Lung (tissue), 12 donors: Measurements from ENCODE around the gene EIF3L. TPM values are rescaled to one million over a fixed set of nuclear protein-coding genes. Genes with fewer than 3 reads are reported as not detected.
A peak's percentile ranks its signal among the peaks of the same experiment; 100 is the strongest.

Experiments
- ATAC-seq: fragments of 200-7000 bp; cut with Tn5 transposase; one replicate; pipeline ENCODE4 v1.9.1; 2020; ENCODE audit warnings: moderate number of reproducible peaks; ENCODE audit not compliant: insufficient read depth, low FRiP score
- DNase-seq, 3 donors: peaks; one replicate each; pipeline ENCODE4 v3.0.0-alpha.2; 2013 to 2017
- H3K27ac ChIP-seq, 2 donors: one replicate each; pipeline ENCODE4 v1.5.1; 2013; ENCODE audit warnings: mild to moderate bottlenecking in 2 of 2, moderate library complexity in 2 of 2, control low read depth in 1 of 2, inconsistent platforms in 1 of 2, low read depth in 1 of 2, low read length in 1 of 2
- H3K27me3 ChIP-seq, 3 donors: one replicate each; pipeline ENCODE4 v1.5.1; 2013; ENCODE audit warnings: low read length in 2 of 3; ENCODE audit not compliant: control insufficient read depth in 3 of 3, insufficient read depth in 3 of 3
- H3K36me3 ChIP-seq, 4 donors: one replicate each; pipeline ENCODE4 v1.5.1; 2013; ENCODE audit warnings: low read length in 4 of 4, mild to moderate bottlenecking in 1 of 4, moderate library complexity in 1 of 4; ENCODE audit not compliant: control insufficient read depth in 4 of 4, insufficient read depth in 4 of 4
- H3K4me1 ChIP-seq, 5 donors: one replicate each; pipeline ENCODE4 v1.5.1; 2013; ENCODE audit warnings: low read length in 5 of 5, mild to moderate bottlenecking in 2 of 5, moderate library complexity in 1 of 5; ENCODE audit not compliant: control insufficient read depth in 5 of 5, insufficient read depth in 5 of 5
- H3K4me3 ChIP-seq: one replicate; pipeline ENCODE4 v1.5.1; 2013; ENCODE audit warnings: mild to moderate bottlenecking, control low read depth, moderate library complexity
- H3K9ac ChIP-seq, 2 donors: one replicate each; pipeline ENCODE4 v1.5.1; 2013; ENCODE audit warnings: low read length in 2 of 2, control low read depth in 1 of 2; ENCODE audit not compliant: insufficient read depth in 1 of 2
- H3K9me3 ChIP-seq, 4 donors: one replicate each; pipeline ENCODE4 v1.5.1; 2013; ENCODE audit warnings: low read length in 3 of 4, mild to moderate bottlenecking in 1 of 4, moderate library complexity in 1 of 4; ENCODE audit not compliant: control insufficient read depth in 4 of 4, insufficient read depth in 3 of 4
- WGBS, 2 donors: extraction: QIAGEN DNeasy Blood & Tissue Kit; methylation state at CpG; one replicate each; pipeline ENCODE4 v1.1.7; 2013; 5-methylcytosine and 5-hydroxymethylcytosine counted together
- polyA plus RNA-seq, 2 donors: library from polyadenylated mRNA; stranded (reverse); fragments of 200-250 nt; gene quantifications; one replicate each; pipeline ENCODE4 v1.2.1, GENCODE V29; 2013
- total RNA-seq, 2 donors: library from RNA; depleted of rRNA in 1 of 2; stranded (reverse); fragments of >200 nt in 1 of 2; gene quantifications; one replicate each; pipeline ENCODE4 v1.2.1, GENCODE V29; 2014 to 2021
- TF ChIP-seq, protein P1 (sequence below): IDR thresholded peaks from 2 replicates; pipeline ENCODE4 v1.5.1; 2012; ENCODE audit warnings: mild to moderate bottlenecking; ENCODE audit errors: control extremely low read depth, extremely low read depth
- donor health status: control.
- donor health status: control.
- donor health status: Bipolar disorder and iron deficiency.
- donor health status: healthy.
- donor health status: DM: yes; HTN: yes; CAD: no.

The EIF3L gene
- total and polyA plus RNA-seq, 4 donors: 175 to 420 (median 252) TPM

GRCh38 chr22:37911697-37912096 lies 62.5 kb downstream of the EIF3L start:
- TF ChIP-seq, protein P1, sequence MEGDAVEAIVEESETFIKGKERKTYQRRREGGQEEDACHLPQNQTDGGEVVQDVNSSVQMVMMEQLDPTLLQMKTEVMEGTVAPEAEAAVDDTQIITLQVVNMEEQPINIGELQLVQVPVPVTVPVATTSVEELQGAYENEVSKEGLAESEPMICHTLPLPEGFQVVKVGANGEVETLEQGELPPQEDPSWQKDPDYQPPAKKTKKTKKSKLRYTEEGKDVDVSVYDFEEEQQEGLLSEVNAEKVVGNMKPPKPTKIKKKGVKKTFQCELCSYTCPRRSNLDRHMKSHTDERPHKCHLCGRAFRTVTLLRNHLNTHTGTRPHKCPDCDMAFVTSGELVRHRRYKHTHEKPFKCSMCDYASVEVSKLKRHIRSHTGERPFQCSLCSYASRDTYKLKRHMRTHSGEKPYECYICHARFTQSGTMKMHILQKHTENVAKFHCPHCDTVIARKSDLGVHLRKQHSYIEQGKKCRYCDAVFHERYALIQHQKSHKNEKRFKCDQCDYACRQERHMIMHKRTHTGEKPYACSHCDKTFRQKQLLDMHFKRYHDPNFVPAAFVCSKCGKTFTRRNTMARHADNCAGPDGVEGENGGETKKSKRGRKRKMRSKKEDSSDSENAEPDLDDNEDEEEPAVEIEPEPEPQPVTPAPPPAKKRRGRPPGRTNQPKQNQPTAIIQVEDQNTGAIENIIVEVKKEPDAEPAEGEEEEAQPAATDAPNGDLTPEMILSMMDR: no peak
- Histone ChIP-seq H3K36me3 (peaks cover 0 to 15% (median 9%) of the 10 kb centered on the region in 4 donors), H3K4me3 (no peak overlapping the region), H3K9ac (no peak overlapping the region), H3K27me3 (peaks cover 0 to 3% (median 0%) of the 10 kb centered on the region in 3 donors), H3K9me3 (no peaks in the 10 kb centered on the region), H3K4me1 (peaks cover 0 to 18% (median 12%) of the 10 kb centered on the region in 5 donors), H3K27ac (peak overlapping the region in 1 of 2 donors; percentile 3)
- DNase-seq (no peak), ATAC-seq (no peak)
- 73 to 82% methylated on average over 7 to 8 of the region's 8 CpGs for WGBS, 2 donors

- no peak overlapping the region for H3K4me3 ChIP-seq
- DNase-seq (no peak), ATAC-seq (no peak)
- H3K4me1 ChIP-seq: peaks cover 0 to 16% (median 7%) of the 10 kb centered on the region in 5 donors
- WGBS, 2 donors: 83 to 86% methylated on average over 8 of the region's 8 CpGs
- H3K27ac ChIP-seq: peak overlapping the region in 1 of 2 donors; percentile 3
- TF ChIP-seq, protein P1: no peak
- no peak overlapping the region for H3K9ac ChIP-seq
- H3K27me3 ChIP-seq: peaks cover 0 to 3% (median 0%) of the 10 kb centered on the region in 3 donors
- H3K9me3 ChIP-seq: no peaks in the 10 kb centered on the region
- H3K36me3 ChIP-seq: peaks cover 0 to 17% (median 11%) of the 10 kb centered on the region in 4 donors
Measured at GRCh38 chr22:37912171-37912570, 63.0 kb downstream of the EIF3L start.

DNA sequence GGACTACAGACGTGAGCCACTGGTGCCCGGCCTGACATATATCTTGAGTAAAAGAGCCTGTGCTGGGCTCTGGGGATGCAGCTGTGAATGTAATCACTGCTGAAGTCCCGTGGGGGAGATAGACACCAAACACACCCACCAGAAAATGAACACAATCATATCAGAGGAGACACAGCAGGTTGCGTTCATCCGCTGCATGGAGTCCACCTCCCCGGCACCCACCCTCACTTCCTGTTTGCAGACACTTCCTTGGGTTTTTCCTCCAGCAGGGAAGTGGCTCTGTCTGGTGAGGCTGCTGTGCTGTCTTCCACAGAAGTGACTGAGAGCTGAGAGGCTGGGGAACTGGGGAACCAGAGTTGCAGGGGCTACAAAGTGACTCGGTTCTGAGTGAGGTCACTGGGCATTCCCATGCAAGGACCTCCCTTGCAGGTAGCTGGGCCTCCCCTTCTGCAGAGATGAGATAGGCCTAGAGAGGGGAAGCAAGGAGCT lies 64.1 kb downstream of the EIF3L start:
- no peak for ATAC-seq
- Histone ChIP-seq H3K9me3 (no peaks in the 10 kb centered on the region), H3K9ac (no peak overlapping the region), H3K27me3 (no peaks in the 10 kb centered on the region), H3K4me3 (no peak overlapping the region), H3K27ac (peak overlapping the region in 1 of 2 donors; percentile 42), H3K36me3 (peaks cover 0 to 27% (median 19%) of the 10 kb centered on the region in 4 donors), H3K4me1 (peaks cover 0 to 11% (median 2%) of the 10 kb centered on the region in 5 donors)
- TF ChIP-seq, protein P1: no peak
- WGBS, 2 donors: 48 to 68% methylated on average over 7 of the region's 7 CpGs
- DNase-seq: peak in 1 of 3 donors; percentile 38

- 91 to 99% methylated on average over 5 of the region's 5 CpGs for WGBS, 2 donors
- TF ChIP-seq, protein P1: no peak
- Histone ChIP-seq H3K4me1 (peaks cover 0 to 11% (median 0%) of the 10 kb centered on the region in 5 donors), H3K9me3 (no peaks in the 10 kb centered on the region), H3K36me3 (peaks cover 2 to 39% (median 25%) of the 10 kb centered on the region in 4 donors), H3K27me3 (no peaks in the 10 kb centered on the region), H3K9ac (no peak overlapping the region), H3K27ac (no peak overlapping the region), H3K4me3 (no peak overlapping the region)
- ATAC-seq (no peak), DNase-seq (no peak)
Measured at GRCh38 chr22:37916311-37916710, 67.1 kb downstream of the EIF3L start.
